Neuron (in vitro differentiated cells): ENCODE results near the gene ITGAV.

Experiments
- H2AFZ ChIP-seq: one replicate; pipeline ENCODE4 v1.6.1; 2013; ENCODE audit warnings: low read depth, mild to moderate bottlenecking, inconsistent platforms, low read length, moderate library complexity
- H3K27me3 ChIP-seq: one replicate; pipeline ENCODE4 v1.6.1; 2013; ENCODE audit warnings: low read length; ENCODE audit not compliant: insufficient read depth
- H3K36me3 ChIP-seq: one replicate; pipeline ENCODE4 v1.6.1; 2013; ENCODE audit warnings: low read length; ENCODE audit not compliant: insufficient read depth
- H3K4me1 ChIP-seq: one replicate; pipeline ENCODE4 v1.6.1; 2013; ENCODE audit warnings: low read length; ENCODE audit not compliant: insufficient read depth
- H3K4me3 ChIP-seq: 2 replicates; pipeline ENCODE4 v1.5.1; 2013; ENCODE audit warnings: mild to moderate bottlenecking, low read length, moderate library complexity
- H3K9me3 ChIP-seq: one replicate; pipeline ENCODE4 v1.6.1; 2013; ENCODE audit warnings: low read length

The ITGAV gene

GRCh38 chr2:186634701-186635100 is 44.8 kb downstream of the ITGAV start:
- Histone ChIP-seq H2AFZ (no peak overlapping the region), H3K27me3 (no peaks in the 10 kb centered on the region), H3K4me1 (no peaks in the 10 kb centered on the region), H3K4me3 (no peak overlapping the region), H3K9me3 (no peaks in the 10 kb centered on the region), H3K36me3 (peaks cover 10% of the 10 kb centered on the region)

- peaks cover 19% of the 10 kb centered on the region for H3K36me3 ChIP-seq
- no peak overlapping the region for H2AFZ ChIP-seq
- no peaks in the 10 kb centered on the region for H3K4me1 ChIP-seq
- no peaks in the 10 kb centered on the region for H3K9me3 ChIP-seq
- no peak overlapping the region for H3K4me3 ChIP-seq
- no peaks in the 10 kb centered on the region for H3K27me3 ChIP-seq
Observed at GRCh38 chr2:186636800-186637496, 47.1 kb downstream of the ITGAV start.

GRCh38 chr2:186637497-186637800 is 47.6 kb downstream of the ITGAV start:
- no peaks in the 10 kb centered on the region for H3K27me3 ChIP-seq
- H3K4me1 ChIP-seq, result no peaks in the 10 kb centered on the region
- H3K9me3 ChIP-seq, result no peaks in the 10 kb centered on the region
- peaks cover 21% of the 10 kb centered on the region for H3K36me3 ChIP-seq
- H3K4me3 ChIP-seq, result no peak overlapping the region
- H2AFZ ChIP-seq, result no peak overlapping the region

GRCh38 chr2:186639939-186640338 is 50.1 kb downstream of the ITGAV start:
- no peak overlapping the region for H2AFZ ChIP-seq
- H3K36me3 ChIP-seq, result peaks cover 37% of the 10 kb centered on the region
- H3K27me3 ChIP-seq, result no peaks in the 10 kb centered on the region
- H3K9me3 ChIP-seq, result no peaks in the 10 kb centered on the region
- no peak overlapping the region for H3K4me3 ChIP-seq
- H3K4me1 ChIP-seq, result no peaks in the 10 kb centered on the region

GRCh38 chr2:186641132-186641806 is 51.4 kb downstream of the ITGAV start:
- Histone ChIP-seq H3K27me3 (no peaks in the 10 kb centered on the region), H3K4me1 (no peaks in the 10 kb centered on the region), H2AFZ (no peak overlapping the region), H3K9me3 (no peaks in the 10 kb centered on the region), H3K36me3 (peaks cover 34% of the 10 kb centered on the region), H3K4me3 (no peak overlapping the region)

GRCh38 chr2:186641807-186642321 is 52.0 kb downstream of the ITGAV start:
- Histone ChIP-seq H2AFZ (no peak overlapping the region), H3K36me3 (peaks cover 36% of the 10 kb centered on the region), H3K4me1 (no peaks in the 10 kb centered on the region), H3K27me3 (no peaks in the 10 kb centered on the region), H3K9me3 (no peaks in the 10 kb centered on the region), H3K4me3 (no peak overlapping the region)

- Histone ChIP-seq H3K4me3 (no peak overlapping the region), H2AFZ (no peak overlapping the region), H3K27me3 (no peaks in the 10 kb centered on the region), H3K4me1 (no peaks in the 10 kb centered on the region), H3K9me3 (no peaks in the 10 kb centered on the region), H3K36me3 (peaks cover 34% of the 10 kb centered on the region)
Observed at GRCh38 chr2:186644791-186645190, 54.9 kb downstream of the ITGAV start.

GRCh38 chr2:186645999-186646398 is 56.1 kb downstream of the ITGAV start:
- H2AFZ ChIP-seq, result no peak overlapping the region

GRCh38 chr2:186648130-186648529 is 58.3 kb downstream of the ITGAV start:
- Histone ChIP-seq H2AFZ (no peak overlapping the region), H3K4me1 (no peaks in the 10 kb centered on the region), H3K36me3 (peaks cover 28% of the 10 kb centered on the region), H3K4me3 (no peak overlapping the region), H3K27me3 (no peaks in the 10 kb centered on the region), H3K9me3 (no peaks in the 10 kb centered on the region)

More at GRCh38 chr2:186645999-186646398, 56.1 kb downstream of the ITGAV start:
- H3K36me3 ChIP-seq, result peaks cover 34% of the 10 kb centered on the region
- H3K9me3 ChIP-seq, result no peaks in the 10 kb centered on the region
- H3K4me3 ChIP-seq, result no peak overlapping the region
- H3K4me1 ChIP-seq, result no peaks in the 10 kb centered on the region
- no peaks in the 10 kb centered on the region for H3K27me3 ChIP-seq

GRCh38 chr2:186653511-186653910 is 63.7 kb downstream of the ITGAV start:
- no peaks in the 10 kb centered on the region for H3K4me1 ChIP-seq
- H3K4me3 ChIP-seq, result no peak overlapping the region
- H3K36me3 ChIP-seq, result peaks cover 34% of the 10 kb centered on the region
- no peaks in the 10 kb centered on the region for H3K27me3 ChIP-seq
- H2AFZ ChIP-seq, result no peak overlapping the region
- no peaks in the 10 kb centered on the region for H3K9me3 ChIP-seq

GRCh38 chr2:186659383-186659782 is 69.5 kb downstream of the ITGAV start:
- Histone ChIP-seq H3K9me3 (no peaks in the 10 kb centered on the region), H3K4me3 (no peak overlapping the region), H3K4me1 (peaks cover 4% of the 10 kb centered on the region), H3K27me3 (no peaks in the 10 kb centered on the region), H3K36me3 (peaks cover 30% of the 10 kb centered on the region), H2AFZ (no peak overlapping the region)

- H3K9me3 ChIP-seq, result peaks cover 3% of the 10 kb centered on the region
- H3K36me3 ChIP-seq, result peaks cover 46% of the 10 kb centered on the region
- no peak overlapping the region for H3K4me3 ChIP-seq
- no peaks in the 10 kb centered on the region for H3K27me3 ChIP-seq
- H2AFZ ChIP-seq, result no peak overlapping the region
- peaks cover 5% of the 10 kb centered on the region for H3K4me1 ChIP-seq
Observed at GRCh38 chr2:186664385-186665043, 74.7 kb downstream of the ITGAV start.

GRCh38 chr2:186669146-186669545 is 79.3 kb downstream of the ITGAV start:
- no peak overlapping the region for H2AFZ ChIP-seq
- no peaks in the 10 kb centered on the region for H3K27me3 ChIP-seq
- peaks cover 8% of the 10 kb centered on the region for H3K9me3 ChIP-seq
- H3K36me3 ChIP-seq, result peaks cover 79% of the 10 kb centered on the region
- H3K4me3 ChIP-seq, result no peak overlapping the region
- peaks cover 4% of the 10 kb centered on the region for H3K4me1 ChIP-seq
